Testis (tissue), 2 donors: Measurements from ENCODE around the gene MTPN.

ENCODE experiments used
- CTCF ChIP-seq, 3 experiments: fragments of 450-650 bp in 2 of 3; fragments of 200-600 bp in 1 of 3; sonication (generic) in 1 of 3; IDR thresholded peaks; one replicate each; pipeline ENCODE4 v1.5.1; 2016 to 2019; ENCODE audit warnings: antibody characterized with exemption in 3 of 3, mild to moderate bottlenecking in 2 of 3, moderate library complexity in 1 of 3
- POLR2A ChIP-seq: fragments of 450-650 bp; IDR thresholded peaks from one replicate; pipeline ENCODE4 v1.6.1; 2017; ENCODE audit warnings: antibody characterized with exemption, mild to moderate bottlenecking, moderate library complexity

- TF ChIP-seq CTCF (IDR thresholded peaks at IDR 0.05), result no peak
- TF ChIP-seq POLR2A, result no peak
Measured at GRCh38 chr7:135978624-135979023, 1.5 kb upstream of the MTPN start.
